ENCODE data around the gene VSIG1.
A peak's percentile ranks its signal among the peaks of the same experiment; 100 is the strongest.

VSIG1 gene

GRCh38 chrX:108032944-108033343 lies 11.9 kb upstream of the VSIG1 start:
- DNase-seq (ENCODE audit: low read depth): no peak
- no peak overlapping the region for H3K4me3 ChIP-seq (ENCODE audit: low read length)
- TF ChIP-seq, protein P1, sequence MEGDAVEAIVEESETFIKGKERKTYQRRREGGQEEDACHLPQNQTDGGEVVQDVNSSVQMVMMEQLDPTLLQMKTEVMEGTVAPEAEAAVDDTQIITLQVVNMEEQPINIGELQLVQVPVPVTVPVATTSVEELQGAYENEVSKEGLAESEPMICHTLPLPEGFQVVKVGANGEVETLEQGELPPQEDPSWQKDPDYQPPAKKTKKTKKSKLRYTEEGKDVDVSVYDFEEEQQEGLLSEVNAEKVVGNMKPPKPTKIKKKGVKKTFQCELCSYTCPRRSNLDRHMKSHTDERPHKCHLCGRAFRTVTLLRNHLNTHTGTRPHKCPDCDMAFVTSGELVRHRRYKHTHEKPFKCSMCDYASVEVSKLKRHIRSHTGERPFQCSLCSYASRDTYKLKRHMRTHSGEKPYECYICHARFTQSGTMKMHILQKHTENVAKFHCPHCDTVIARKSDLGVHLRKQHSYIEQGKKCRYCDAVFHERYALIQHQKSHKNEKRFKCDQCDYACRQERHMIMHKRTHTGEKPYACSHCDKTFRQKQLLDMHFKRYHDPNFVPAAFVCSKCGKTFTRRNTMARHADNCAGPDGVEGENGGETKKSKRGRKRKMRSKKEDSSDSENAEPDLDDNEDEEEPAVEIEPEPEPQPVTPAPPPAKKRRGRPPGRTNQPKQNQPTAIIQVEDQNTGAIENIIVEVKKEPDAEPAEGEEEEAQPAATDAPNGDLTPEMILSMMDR (conservative IDR thresholded peaks at IDR 0.05; ENCODE audit: low read length): no peak

DNA sequence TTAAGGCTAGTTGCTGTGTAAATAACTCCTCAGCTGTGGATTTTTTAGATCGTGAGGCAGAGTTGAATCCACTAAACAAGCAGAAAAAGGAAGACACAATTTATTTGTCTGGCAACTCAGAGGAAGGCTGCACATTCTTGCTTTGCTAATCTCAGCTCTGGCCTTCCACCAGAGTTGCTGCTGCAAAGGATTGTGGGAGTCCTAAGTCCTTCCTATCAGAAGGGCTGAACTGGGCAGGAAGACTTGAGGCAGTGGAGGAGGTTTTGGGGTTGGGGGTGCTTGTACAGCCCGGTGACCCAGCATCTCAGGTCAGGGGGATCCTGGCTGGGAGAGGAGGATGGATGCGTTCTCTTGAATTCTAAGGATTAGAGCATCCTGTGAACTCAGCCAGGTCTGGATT lies 11.0 kb upstream of the VSIG1 start:
- peak; percentile 3 for DNase-seq (ENCODE audit: low read depth)
- H3K4me3 ChIP-seq (ENCODE audit: low read length): no peak overlapping the region
- TF ChIP-seq, protein P1 (conservative IDR thresholded peaks at IDR 0.05; ENCODE audit: low read length): no peak

- TF ChIP-seq, protein P1 (conservative IDR thresholded peaks at IDR 0.05; ENCODE audit: low read length): no peak
- no peak overlapping the region for H3K4me3 ChIP-seq (ENCODE audit: low read length)
- DNase-seq (ENCODE audit: low read depth): no peak
Observed at GRCh38 chrX:108034725-108035124, 10.1 kb upstream of the VSIG1 start.

- H3K4me3 ChIP-seq (ENCODE audit: low read length): no peak overlapping the region
- TF ChIP-seq, protein P1 (conservative IDR thresholded peaks at IDR 0.05; ENCODE audit: low read length): no peak
- DNase-seq (ENCODE audit: low read depth): no peak
Observed at GRCh38 chrX:108036298-108036973, 8.4 kb upstream of the VSIG1 start.

GRCh38 chrX:108049649-108050048 lies 4.8 kb downstream of the VSIG1 start:
- no peak overlapping the region for H3K4me3 ChIP-seq (ENCODE audit: low read length)
- TF ChIP-seq, protein P1 (conservative IDR thresholded peaks at IDR 0.05; ENCODE audit: low read length): no peak
- DNase-seq (ENCODE audit: low read depth): no peak

- H3K4me3 ChIP-seq (ENCODE audit: low read length): no peak overlapping the region
- TF ChIP-seq, protein P1 (conservative IDR thresholded peaks at IDR 0.05; ENCODE audit: low read length): no peak
- DNase-seq (ENCODE audit: low read depth): no peak
Observed at GRCh38 chrX:108053218-108053617, 8.4 kb downstream of the VSIG1 start.

DNA sequence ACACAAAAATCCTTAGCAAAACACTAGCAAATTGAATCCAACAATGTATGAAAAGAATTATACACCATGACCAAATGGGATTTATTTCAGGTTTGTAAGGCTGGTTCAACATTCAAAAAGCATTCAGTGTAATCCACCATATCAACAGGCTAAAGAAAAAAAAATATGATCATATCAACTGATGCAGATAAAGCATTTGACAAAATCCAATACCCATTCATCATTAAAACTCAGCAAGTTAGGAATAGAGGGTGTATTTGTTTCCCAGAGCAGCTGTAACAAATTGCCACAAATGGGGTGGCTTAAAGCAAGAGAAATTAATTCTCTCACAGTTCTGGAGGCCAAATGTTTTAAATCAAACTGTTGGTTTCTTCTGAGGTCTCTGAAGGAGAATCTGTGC lies 10.7 kb downstream of the VSIG1 start:
- DNase-seq (ENCODE audit: low read depth): no peak
- TF ChIP-seq, protein P1 (conservative IDR thresholded peaks at IDR 0.05; ENCODE audit: low read length): no peak

More for the DNA sequence above, 10.7 kb downstream of the VSIG1 start:
- H3K4me3 ChIP-seq (ENCODE audit: low read length): no peak overlapping the region

All from AG10803 (cell line).